Measurements from ENCODE around the gene RYR1. TPM values are rescaled to one million over a fixed set of nuclear protein-coding genes. Genes with fewer than 3 reads are reported as not detected.

RYR1 gene
- total RNA-seq, 2 experiments from 2014 or later, result 0.20 to 1.2 TPM

DNA sequence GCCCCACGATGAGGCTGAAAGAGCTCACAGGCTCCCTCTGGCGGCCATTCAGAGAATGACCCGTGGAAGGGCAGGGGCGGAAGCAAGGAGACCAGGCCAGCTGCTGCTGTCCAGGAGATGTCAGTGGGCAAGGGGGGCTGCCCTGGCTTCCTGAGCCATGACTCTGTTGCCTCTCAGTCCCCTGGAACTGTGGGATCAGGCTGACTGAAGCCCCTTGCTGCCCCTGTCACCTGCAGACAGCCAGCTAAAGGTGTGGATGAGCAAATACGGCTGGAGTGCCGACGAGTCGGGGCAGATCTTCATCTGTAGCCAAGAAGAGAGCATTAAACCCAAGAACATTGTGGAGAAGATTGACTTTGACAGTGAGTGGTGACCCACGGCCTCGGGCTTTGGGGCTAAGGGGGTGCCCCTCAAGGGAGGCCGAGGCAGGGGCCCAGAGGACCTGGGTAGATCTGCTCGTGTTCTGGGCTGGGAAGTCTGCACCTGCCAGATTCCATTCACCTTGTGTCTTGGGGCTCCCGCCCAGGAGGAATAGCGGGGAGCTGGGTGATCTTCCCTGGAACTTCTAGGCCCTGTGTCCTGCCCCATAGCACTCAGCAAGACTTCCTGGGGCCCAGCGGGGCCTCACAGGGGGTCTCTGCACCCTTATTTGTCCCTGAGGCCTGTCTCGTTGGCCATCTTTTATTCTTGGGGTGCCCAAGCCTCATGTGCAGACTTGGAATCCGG is 201.4 kb downstream of the RYR1 start:
- Mint-ChIP-seq H3K36me3 (ENCODE audit: low read depth) (peaks cover 50% of the 10 kb centered on the region), H3K27me3 (no peaks in the 10 kb centered on the region), H3K27ac (peak overlapping the region; percentile 74), H3K4me3 (peak overlapping the region; percentile 11), H3K4me1 (ENCODE audit: low read depth) (peaks cover 35% of the 10 kb centered on the region), H3K9me3 (no peaks in the 10 kb centered on the region)
- intact Hi-C loops (cut with DNase I, micrococcal nuclease), result loop anchor here (1.0 to 5.0 kb wide), 5 partner anchors 52 to 297 kb away; partner anchors contain the start of genes MRPS12 (in 2 of the 2), SARS2 (in 2 of the 2) and FAM98C (in 1 of the 2)
- peak; percentile 60 to 84 (median 67) for DNase-seq
- H3K36me3 ChIP-seq (ENCODE audit: insufficient read depth, low read length), result peaks cover 42% of the 10 kb centered on the region
- TF ChIP-seq, protein P1, sequence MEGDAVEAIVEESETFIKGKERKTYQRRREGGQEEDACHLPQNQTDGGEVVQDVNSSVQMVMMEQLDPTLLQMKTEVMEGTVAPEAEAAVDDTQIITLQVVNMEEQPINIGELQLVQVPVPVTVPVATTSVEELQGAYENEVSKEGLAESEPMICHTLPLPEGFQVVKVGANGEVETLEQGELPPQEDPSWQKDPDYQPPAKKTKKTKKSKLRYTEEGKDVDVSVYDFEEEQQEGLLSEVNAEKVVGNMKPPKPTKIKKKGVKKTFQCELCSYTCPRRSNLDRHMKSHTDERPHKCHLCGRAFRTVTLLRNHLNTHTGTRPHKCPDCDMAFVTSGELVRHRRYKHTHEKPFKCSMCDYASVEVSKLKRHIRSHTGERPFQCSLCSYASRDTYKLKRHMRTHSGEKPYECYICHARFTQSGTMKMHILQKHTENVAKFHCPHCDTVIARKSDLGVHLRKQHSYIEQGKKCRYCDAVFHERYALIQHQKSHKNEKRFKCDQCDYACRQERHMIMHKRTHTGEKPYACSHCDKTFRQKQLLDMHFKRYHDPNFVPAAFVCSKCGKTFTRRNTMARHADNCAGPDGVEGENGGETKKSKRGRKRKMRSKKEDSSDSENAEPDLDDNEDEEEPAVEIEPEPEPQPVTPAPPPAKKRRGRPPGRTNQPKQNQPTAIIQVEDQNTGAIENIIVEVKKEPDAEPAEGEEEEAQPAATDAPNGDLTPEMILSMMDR (IDR thresholded peaks at IDR 0.05), result peak; percentile 95
- no peaks in the 10 kb centered on the region for H3K27me3 ChIP-seq (ENCODE audit: control insufficient read depth in 1 of 2, insufficient read depth in 2 of 2, low read length in 2 of 2)
- ChIA-PET POLR2A (interaction anchor here (0.6 to 2.1 kb wide), 10 partner anchors 12 to 547 kb away, joined by 3 to 11 read pairs (median 4); partner anchors contain the start of genes ACTN4, EIF3K, FAM98C and PSMD8), CTCF (interaction anchor here (0.6 to 3.8 kb wide), 24 partner anchors 9 to 1583 kb away, joined by 3 to 40 read pairs (median 4); partner anchors contain the start of genes ACTN4, EIF3K, FAM98C and MAP4K1)
- no peak overlapping the region for H3K27ac ChIP-seq (ENCODE audit: low read depth in 1 of 2, low read length in 2 of 2)
- H3K4me1 ChIP-seq (ENCODE audit: insufficient read depth, low read length), result peaks cover 28% of the 10 kb centered on the region
- no peaks in the 10 kb centered on the region for H3K9me3 ChIP-seq (ENCODE audit: control insufficient read depth in 1 of 2, insufficient read depth in 1 of 2, low read length in 2 of 2)
- no peak overlapping the region for H3K4me3 ChIP-seq (ENCODE audit: low read length)
- ATAC-seq (ENCODE audit: poor library complexity), result no peak

GRCh38 chr19:38635483-38636399 is 202.2 kb downstream of the RYR1 start:
- Histone ChIP-seq H3K9me3 (ENCODE audit: control insufficient read depth in 1 of 2, insufficient read depth in 1 of 2, low read length in 2 of 2) (no peaks in the 10 kb centered on the region), H3K36me3 (ENCODE audit: insufficient read depth, low read length) (peaks cover 36% of the 10 kb centered on the region), H3K27me3 (ENCODE audit: control insufficient read depth in 1 of 2, insufficient read depth in 2 of 2, low read length in 2 of 2) (no peaks in the 10 kb centered on the region), H3K4me1 (ENCODE audit: insufficient read depth, low read length) (peaks cover 28% of the 10 kb centered on the region), H3K4me3 (ENCODE audit: low read length) (no peak overlapping the region), H3K27ac (ENCODE audit: low read depth in 1 of 2, low read length in 2 of 2) (peak overlapping the region in 1 of 2 donors; percentile 53)
- Mint-ChIP-seq H3K36me3 (ENCODE audit: low read depth) (peaks cover 43% of the 10 kb centered on the region), H3K27me3 (no peaks in the 10 kb centered on the region), H3K9me3 (no peaks in the 10 kb centered on the region), H3K27ac (no peak overlapping the region), H3K4me3 (no peak overlapping the region), H3K4me1 (ENCODE audit: low read depth) (peaks cover 35% of the 10 kb centered on the region)
- ChIA-PET POLR2A (interaction anchor here (1.3 to 2.1 kb wide), 5 partner anchors 11 to 233 kb away, joined by 3 to 10 read pairs (median 5); partner anchors contain the start of genes ACTN4 and FAM98C), CTCF (interaction anchor here (0.6 to 3.8 kb wide), 24 partner anchors 10 to 401 kb away, joined by 3 to 40 read pairs (median 4); partner anchors contain the start of genes ACTN4, FAM98C, MRPS12 and SARS2)
- intact Hi-C loops (cut with DNase I, micrococcal nuclease), result loop anchor here (1.0 to 5.0 kb wide), 5 partner anchors 52 to 297 kb away; partner anchors contain the start of genes MRPS12 (in 2 of the 2), SARS2 (in 2 of the 2) and FAM98C (in 1 of the 2)
- ATAC-seq (ENCODE audit: poor library complexity) (no peak), DNase-seq (no peak)
- TF ChIP-seq, protein P1 (IDR thresholded peaks at IDR 0.05), result no peak

Other genes starting within 250 kb of the RYR1 start
- gene DPF1, start 209.5 kb upstream of the RYR1 start, total RNA-seq, result not detected
- gene PPP1R14A, start 177.3 kb upstream of the RYR1 start, total RNA-seq, result not detected
- 10 to 100 TPM; 25.4 to 26.5 TPM for gene SPINT2, start 169.1 kb upstream of the RYR1 start, total RNA-seq
- gene C19orf33, start 129.4 kb upstream of the RYR1 start, total RNA-seq, result not detected
- 10 to 100 TPM; 15.9 to 17.1 TPM for gene YIF1B, start 117.7 kb upstream of the RYR1 start, total RNA-seq
- gene KCNK6, start 113.8 kb upstream of the RYR1 start, total RNA-seq, result 1 to 10 TPM; 3.0 to 3.1 TPM
- gene CATSPERG, start 97.9 kb upstream of the RYR1 start, total RNA-seq, result 1 to 10 TPM; 8.0 to 9.6 TPM
- 10 to 100 TPM; 61.2 to 64.4 TPM for gene PSMD8, start 59.1 kb upstream of the RYR1 start, total RNA-seq
- gene GGN, start 45.7 kb upstream of the RYR1 start, total RNA-seq, result under 1 TPM; 0.17 to 0.19 TPM
- gene SPRED3, start 45.0 kb upstream of the RYR1 start, total RNA-seq, result 1 to 10 TPM; 1.6 to 1.7 TPM
- 10 to 100 TPM; 33.2 to 36.1 TPM for gene FAM98C, start 30.6 kb upstream of the RYR1 start, total RNA-seq
- under 1 TPM; 0.30 to 0.45 TPM for gene RASGRP4, start 7.5 kb upstream of the RYR1 start, total RNA-seq
- gene MAP4K1, start 184.3 kb downstream of the RYR1 start, total RNA-seq, result 100 to 1,000 TPM; 173 to 185 TPM
- 100 to 1,000 TPM; 309 to 322 TPM for gene EIF3K, start 185.5 kb downstream of the RYR1 start, total RNA-seq
- gene ACTN4, start 214.0 kb downstream of the RYR1 start, total RNA-seq, result 10 to 100 TPM; 70.3 to 84.0 TPM

Data from CD4-positive, alpha-beta T cell (primary cell).